H1 (cell line): ENCODE data around the gene FBXW2.

ENCODE experiments used
- BACH1 ChIP-seq: IDR thresholded peaks from 2 replicates; pipeline ENCODE4 v1.6.1; 2012; ENCODE audit warnings: low read length, improper control_type of control experiment
- BRCA1 ChIP-seq: IDR thresholded peaks from 2 replicates; pipeline ENCODE4 v1.6.1; 2012; ENCODE audit warnings: low read depth, low read length, improper control_type of control experiment
- CTCF ChIP-seq, 3 experiments: IDR thresholded peaks; 1 replicate in 2 of 3; 2 replicates in 1 of 3; pipeline versions ENCODE4 v1.5.1 to v1.6.1; 2011; ENCODE audit warnings: low read length in 3 of 3, mild to moderate bottlenecking in 3 of 3, inconsistent platforms in 2 of 3, low read depth in 1 of 3, moderate library complexity in 1 of 3; ENCODE audit not compliant: insufficient read depth in 1 of 3; ENCODE audit errors: control extremely low read depth in 1 of 3
- EP300 ChIP-seq, 2 experiments: IDR thresholded peaks; 1 replicate in 1 of 2; 2 replicates in 1 of 2; pipeline ENCODE4 v1.6.1; 2011 to 2012; ENCODE audit warnings: low read depth in 2 of 2, low read length in 2 of 2, mild to moderate bottlenecking in 2 of 2, borderline replicate concordance in 1 of 2, inconsistent platforms in 1 of 2, moderate library complexity in 1 of 2
- EZH2 ChIP-seq: fragments of 200-600 bp; sonication (generic); IDR thresholded peaks from 2 replicates; pipeline ENCODE4 v1.7.1; 2012; ENCODE audit warnings: low read depth, mild to moderate bottlenecking, moderate library complexity, low read length, inconsistent platforms; ENCODE audit not compliant: severe bottlenecking
- GTF2F1 ChIP-seq: IDR thresholded peaks from 2 replicates; pipeline ENCODE4 v1.6.1; 2012; ENCODE audit warnings: low read depth, low read length, improper control_type of control experiment, borderline replicate concordance
- HDAC2 ChIP-seq, 2 experiments: fragments of 300-600 bp in 1 of 2; sonication (generic) in 1 of 2; IDR thresholded peaks; 2 replicates each; pipeline ENCODE4 v1.6.1; 2011 to 2012; ENCODE audit warnings: low read depth in 2 of 2, low read length in 2 of 2, mild to moderate bottlenecking in 2 of 2, moderate library complexity in 2 of 2, borderline replicate concordance in 1 of 2, inconsistent platforms in 1 of 2
- POLR2AphosphoS5 ChIP-seq: IDR thresholded peaks from 2 replicates; pipeline ENCODE4 v1.6.1; 2011; ENCODE audit warnings: low read depth, low read length
- RAD21 ChIP-seq, 2 experiments: IDR thresholded peaks in 1 of 2; conservative IDR thresholded peaks in 1 of 2; 2 replicates each; pipeline ENCODE4 v1.6.1; 2011; ENCODE audit warnings: low read depth in 2 of 2, low read length in 2 of 2, improper control_type of control experiment in 1 of 2, inconsistent platforms in 1 of 2, mild to moderate bottlenecking in 1 of 2, moderate library complexity in 1 of 2
- USF2 ChIP-seq: IDR thresholded peaks from 2 replicates; pipeline ENCODE4 v1.6.1; 2011; ENCODE audit warnings: low read length, improper control_type of control experiment
- ZNF274 ChIP-seq: IDR thresholded peaks from 2 replicates; pipeline ENCODE4 v1.7.0; 2012; ENCODE audit warnings: low read length, borderline replicate concordance; ENCODE audit errors: extremely low read depth

- TF ChIP-seq HDAC2 (IDR thresholded peaks at IDR 0.05; ENCODE audit: borderline replicate concordance in 1 of 2, low read depth in 2 of 2, low read length in 2 of 2) (peak; percentile 17 to 82; a peak in 1 of 4 replicates), EZH2 (no peak), RAD21 (IDR thresholded peaks at IDR 0.05 in 1 of 2, conservative IDR thresholded peaks at IDR 0.05 in 1 of 2; ENCODE audit: low read depth in 2 of 2, low read length in 2 of 2) (no peak), BACH1 (no peak), USF2 (no peak), CTCF (IDR thresholded peaks at IDR 0.05; ENCODE audit: control extremely low read depth in 1 of 3, insufficient read depth in 1 of 3, low read depth in 1 of 3, low read length in 3 of 3) (peak in 1 of 3 experiments; percentile 6; a peak in 1 of 4 replicates), BRCA1 (no peak; the same call in 1 of the 2 replicates), ZNF274 (no peak), GTF2F1 (no peak), POLR2AphosphoS5 (peak; percentile 94), EP300 (IDR thresholded peaks at IDR 0.05; ENCODE audit: borderline replicate concordance in 1 of 2, low read depth in 2 of 2, low read length in 2 of 2) (no peak)
These were observed at the start of gene FBXW2 for GRCh38 chr9:120792898-120793765.
